ENCODE results near the gene MPLKIP.
"Not testable (repeated sequence)": the region's sequence is repeated elsewhere in the genome, so short reads cannot be mapped to it uniquely, and the experiment has no call there.

MPLKIP gene

DNA sequence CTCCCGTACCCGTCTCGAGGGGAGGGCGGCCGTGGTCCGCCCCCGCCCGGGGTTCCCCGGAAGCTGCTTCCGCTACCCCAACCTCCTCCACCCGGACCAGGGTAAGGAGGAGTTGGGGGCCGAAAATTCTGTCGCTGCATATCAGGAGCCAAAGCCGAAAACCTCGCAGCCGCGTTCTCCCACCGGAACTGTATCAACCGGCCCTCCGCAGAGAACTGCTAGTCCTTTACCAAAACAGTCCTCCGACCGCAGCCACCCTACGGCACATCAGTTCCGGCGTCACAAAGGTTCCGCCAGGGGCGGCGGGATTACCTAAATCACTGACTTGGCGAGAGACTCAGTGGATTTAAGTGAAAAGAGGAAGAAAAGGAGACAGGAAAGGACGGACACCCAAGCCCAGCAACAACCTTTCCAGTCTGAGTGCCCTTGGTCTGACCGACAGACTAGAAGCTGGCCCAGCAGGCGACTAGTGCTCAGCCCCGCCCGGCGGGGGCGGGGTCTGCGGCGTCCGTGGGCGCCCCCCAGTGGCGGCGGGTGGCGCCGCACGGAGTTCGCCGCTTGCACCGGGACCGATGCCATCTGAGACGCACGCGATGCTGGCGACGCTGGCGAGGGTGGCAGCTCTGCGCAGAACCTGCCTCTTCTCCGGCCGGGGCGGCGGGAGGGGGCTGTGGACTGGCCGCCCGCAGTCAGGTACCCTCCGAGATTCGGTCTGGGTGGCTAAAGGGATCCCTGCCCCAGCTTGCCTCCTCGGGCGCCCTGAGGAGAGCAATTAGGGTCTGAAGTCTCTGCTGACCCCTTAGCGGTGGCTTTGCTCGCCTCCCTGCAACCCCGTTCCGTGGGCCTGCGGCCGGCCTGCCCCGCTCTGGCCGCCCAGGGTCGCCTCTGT is at the start of gene MPLKIP, which contains the start of gene SUGCT:
TSS of gene MPLKIP (minus strand) at position 195 of the 889 bp plus-strand sequence. CDS start at position 140, 55 bp downstream.
TSS of gene SUGCT (plus strand) at position 578 of the 889 bp plus-strand sequence.
- Histone ChIP-seq H4K20me1 (ENCODE audit: insufficient read depth, low read length) (peaks cover 16% of the 10 kb centered on the region; the same call in 1 of the 2 replicates), H3K27ac (ENCODE audit: low read length) (peak within 1 kb of the TSS; percentile 72), H2AFZ (ENCODE audit: low read depth, low read length) (peak within 1 kb of the TSS; percentile 100)

GRCh38 chr7:40182452-40182851 is 48.0 kb upstream of the MPLKIP start:
- TF ChIP-seq EZH2phosphoT487 (IDR thresholded peaks at IDR 0.05; ENCODE audit: low read depth): no peak
- TF ChIP-seq, protein P1, sequence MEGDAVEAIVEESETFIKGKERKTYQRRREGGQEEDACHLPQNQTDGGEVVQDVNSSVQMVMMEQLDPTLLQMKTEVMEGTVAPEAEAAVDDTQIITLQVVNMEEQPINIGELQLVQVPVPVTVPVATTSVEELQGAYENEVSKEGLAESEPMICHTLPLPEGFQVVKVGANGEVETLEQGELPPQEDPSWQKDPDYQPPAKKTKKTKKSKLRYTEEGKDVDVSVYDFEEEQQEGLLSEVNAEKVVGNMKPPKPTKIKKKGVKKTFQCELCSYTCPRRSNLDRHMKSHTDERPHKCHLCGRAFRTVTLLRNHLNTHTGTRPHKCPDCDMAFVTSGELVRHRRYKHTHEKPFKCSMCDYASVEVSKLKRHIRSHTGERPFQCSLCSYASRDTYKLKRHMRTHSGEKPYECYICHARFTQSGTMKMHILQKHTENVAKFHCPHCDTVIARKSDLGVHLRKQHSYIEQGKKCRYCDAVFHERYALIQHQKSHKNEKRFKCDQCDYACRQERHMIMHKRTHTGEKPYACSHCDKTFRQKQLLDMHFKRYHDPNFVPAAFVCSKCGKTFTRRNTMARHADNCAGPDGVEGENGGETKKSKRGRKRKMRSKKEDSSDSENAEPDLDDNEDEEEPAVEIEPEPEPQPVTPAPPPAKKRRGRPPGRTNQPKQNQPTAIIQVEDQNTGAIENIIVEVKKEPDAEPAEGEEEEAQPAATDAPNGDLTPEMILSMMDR (IDR thresholded peaks at IDR 0.05; ENCODE audit: low read depth, low read length): no peak
- Histone ChIP-seq H3K4me1 (ENCODE audit: low read length) (no peaks in the 10 kb centered on the region), H3K9me3 (ENCODE audit: insufficient read depth, low read length) (no peaks in the 10 kb centered on the region), H2AFZ (ENCODE audit: low read depth, low read length) (no peak overlapping the region), H3K27me3 (ENCODE audit: low read depth, low read length) (no peaks in the 10 kb centered on the region), H3K4me2 (ENCODE audit: low read length) (no peak overlapping the region), H3K27ac (ENCODE audit: low read length) (no peak overlapping the region), H3K79me2 (ENCODE audit: low read length) (no peaks in the 10 kb centered on the region), H4K20me1 (ENCODE audit: insufficient read depth, low read length) (no peaks in the 10 kb centered on the region), H3K36me3 (replicated peaks; ENCODE audit: low read depth, low read length) (no peaks in the 10 kb centered on the region), H3K4me3 (ENCODE audit: low read length) (no peak overlapping the region), H3K9ac (ENCODE audit: low read length) (no peak overlapping the region)

More for the DNA sequence above, at the start of gene MPLKIP, which contains the start of gene SUGCT:
- H3K4me1 ChIP-seq (ENCODE audit: low read length): peaks cover 13% of the 10 kb centered on the region
- peak within 1 kb of the TSS; percentile 94 for H3K9ac ChIP-seq (ENCODE audit: low read length)
- TF ChIP-seq, protein P1 (IDR thresholded peaks at IDR 0.05; ENCODE audit: low read depth, low read length): peak; percentile 84
- TF ChIP-seq EZH2phosphoT487 (IDR thresholded peaks at IDR 0.05; ENCODE audit: low read depth): no peak
- peaks cover 47% of the 10 kb centered on the region for H3K79me2 ChIP-seq (ENCODE audit: low read length)
- no peaks in the 10 kb centered on the region for H3K9me3 ChIP-seq (ENCODE audit: insufficient read depth, low read length)
- peak within 1 kb of the TSS; percentile 95 for H3K4me3 ChIP-seq (ENCODE audit: low read length)
- peak within 1 kb of the TSS; percentile 95 for H3K4me2 ChIP-seq (ENCODE audit: low read length)
- H3K27me3 ChIP-seq (ENCODE audit: low read depth, low read length): no peaks in the 10 kb centered on the region
- H3K36me3 ChIP-seq (replicated peaks; ENCODE audit: low read depth, low read length): peaks cover 27% of the 10 kb centered on the region

- no peaks in the 10 kb centered on the region for H3K9me3 ChIP-seq (ENCODE audit: insufficient read depth, low read length)
- no peak for TF ChIP-seq EZH2phosphoT487 (IDR thresholded peaks at IDR 0.05; ENCODE audit: low read depth)
- TF ChIP-seq, protein P1 (IDR thresholded peaks at IDR 0.05; ENCODE audit: low read depth, low read length): no peak
- no peaks in the 10 kb centered on the region for H3K27me3 ChIP-seq (ENCODE audit: low read depth, low read length)
- no peaks in the 10 kb centered on the region for H3K4me1 ChIP-seq (ENCODE audit: low read length)
- H4K20me1 ChIP-seq (ENCODE audit: insufficient read depth, low read length): no peaks in the 10 kb centered on the region
- H3K36me3 ChIP-seq (replicated peaks; ENCODE audit: low read depth, low read length): no peaks in the 10 kb centered on the region
- H2AFZ ChIP-seq (ENCODE audit: low read depth, low read length): no peak overlapping the region
- no peaks in the 10 kb centered on the region for H3K79me2 ChIP-seq (ENCODE audit: low read length)
- no peak overlapping the region for H3K4me3 ChIP-seq (ENCODE audit: low read length)
- no peak overlapping the region for H3K4me2 ChIP-seq (ENCODE audit: low read length)
- H3K9ac ChIP-seq (ENCODE audit: low read length): no peak overlapping the region
- H3K27ac ChIP-seq (ENCODE audit: low read length): no peak overlapping the region
Observed at GRCh38 chr7:40177071-40177470, 42.6 kb upstream of the MPLKIP start.

- H3K9ac ChIP-seq (ENCODE audit: low read length): no peak overlapping the region
- H3K9me3 ChIP-seq (ENCODE audit: insufficient read depth, low read length): no peaks in the 10 kb centered on the region
- no peaks in the 10 kb centered on the region for H4K20me1 ChIP-seq (ENCODE audit: insufficient read depth, low read length)
- H3K36me3 ChIP-seq (replicated peaks; ENCODE audit: low read depth, low read length): no peaks in the 10 kb centered on the region
- H3K79me2 ChIP-seq (ENCODE audit: low read length): no peaks in the 10 kb centered on the region
- H3K27me3 ChIP-seq (ENCODE audit: low read depth, low read length): no peaks in the 10 kb centered on the region
- H3K27ac ChIP-seq (ENCODE audit: low read length): no peak overlapping the region
- no peak overlapping the region for H3K4me2 ChIP-seq (ENCODE audit: low read length)
- no peaks in the 10 kb centered on the region for H3K4me1 ChIP-seq (ENCODE audit: low read length)
- H2AFZ ChIP-seq (ENCODE audit: low read depth, low read length): no peak overlapping the region
- no peak overlapping the region for H3K4me3 ChIP-seq (ENCODE audit: low read length)
- no peak for TF ChIP-seq EZH2phosphoT487 (IDR thresholded peaks at IDR 0.05; ENCODE audit: low read depth)
- TF ChIP-seq, protein P1 (IDR thresholded peaks at IDR 0.05; ENCODE audit: low read depth, low read length): no peak
Observed at GRCh38 chr7:40175725-40176510, 41.5 kb upstream of the MPLKIP start.

DNA sequence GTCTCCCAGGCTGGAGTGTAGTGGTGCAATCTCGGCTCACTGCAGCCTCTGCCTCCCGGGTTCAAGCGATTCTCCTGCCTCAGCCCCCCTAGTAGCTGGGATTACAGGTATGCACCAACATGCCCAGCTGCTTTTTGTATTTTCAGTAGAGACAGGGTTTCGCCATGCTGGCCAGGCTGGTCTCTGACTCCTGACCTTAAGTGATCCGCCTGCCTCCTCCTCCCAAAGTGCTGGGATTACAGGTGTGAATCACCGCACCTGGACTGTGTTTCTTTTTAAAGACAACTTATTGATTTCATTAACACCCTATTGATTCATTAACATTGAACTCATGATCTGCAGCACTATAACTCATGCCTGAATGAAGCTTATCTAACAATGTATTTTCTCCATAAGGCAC is 40.8 kb upstream of the MPLKIP start:
- H3K9ac ChIP-seq (ENCODE audit: low read length); H3K9me3 ChIP-seq (ENCODE audit: insufficient read depth, low read length); H2AFZ ChIP-seq (ENCODE audit: low read depth, low read length); H3K27me3 ChIP-seq (ENCODE audit: low read depth, low read length); H3K36me3 ChIP-seq (replicated peaks; ENCODE audit: low read depth, low read length); H3K4me3 ChIP-seq (ENCODE audit: low read length); H3K4me2 ChIP-seq (ENCODE audit: low read length); H3K4me1 ChIP-seq (ENCODE audit: low read length); H3K79me2 ChIP-seq (ENCODE audit: low read length); H4K20me1 ChIP-seq (ENCODE audit: insufficient read depth, low read length); H3K27ac ChIP-seq (ENCODE audit: low read length): not testable (repeated sequence)

Data from OCI-LY3 (cell line).